Smooth muscle cell of the brain vasculature (primary cell): ENCODE data around the gene HPF1.
"Not testable (repeated sequence)": the region's sequence is repeated elsewhere in the genome, so short reads cannot be mapped to it uniquely, and the experiment has no call there.

Experiments used
- DNase-seq: peaks from one replicate; pipeline ENCODE4 v3.0.0-alpha.2; 2012; ENCODE audit warnings: low read depth, low spot score

Gene HPF1

DNA sequence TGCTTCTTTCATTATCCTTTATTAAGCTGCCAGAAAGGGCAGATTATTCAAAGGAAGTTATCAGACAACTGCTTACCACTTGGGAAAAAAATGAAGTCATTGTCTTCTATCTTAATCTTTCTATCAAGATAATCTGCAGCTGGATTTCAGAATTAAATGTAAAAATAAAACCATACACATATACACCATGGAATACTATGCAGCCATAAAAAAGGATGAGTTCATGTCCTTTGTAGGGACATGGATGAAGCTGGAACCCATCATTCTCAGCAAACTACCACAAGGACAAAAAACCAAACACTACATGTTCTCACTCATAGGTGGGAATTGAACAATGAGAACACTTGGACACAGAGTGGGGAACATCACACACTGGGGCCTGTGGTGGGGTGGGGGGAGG lies 19.1 kb downstream of the HPF1 start:
- not testable (repeated sequence) for DNase-seq

DNA sequence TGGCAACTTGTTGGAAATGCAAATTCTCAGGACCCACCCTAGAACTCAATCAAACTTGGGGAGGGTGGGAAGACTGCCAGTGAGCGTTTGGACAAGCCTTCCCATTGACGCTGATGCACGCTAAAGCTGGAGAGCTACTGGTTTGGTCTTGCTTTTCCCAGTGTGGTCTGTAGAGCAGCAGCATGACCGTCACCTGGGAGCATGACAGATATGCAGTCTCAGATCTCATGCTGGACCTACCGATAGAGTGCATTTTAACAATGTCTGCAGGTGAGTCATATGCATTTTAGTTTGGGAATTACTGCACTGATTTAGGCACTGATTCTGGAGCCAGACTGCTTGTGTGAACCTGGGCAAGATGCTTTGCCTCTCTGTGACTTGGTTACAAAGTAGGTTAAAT lies 27.2 kb downstream of the HPF1 start:
- DNase-seq: no peak

DNA sequence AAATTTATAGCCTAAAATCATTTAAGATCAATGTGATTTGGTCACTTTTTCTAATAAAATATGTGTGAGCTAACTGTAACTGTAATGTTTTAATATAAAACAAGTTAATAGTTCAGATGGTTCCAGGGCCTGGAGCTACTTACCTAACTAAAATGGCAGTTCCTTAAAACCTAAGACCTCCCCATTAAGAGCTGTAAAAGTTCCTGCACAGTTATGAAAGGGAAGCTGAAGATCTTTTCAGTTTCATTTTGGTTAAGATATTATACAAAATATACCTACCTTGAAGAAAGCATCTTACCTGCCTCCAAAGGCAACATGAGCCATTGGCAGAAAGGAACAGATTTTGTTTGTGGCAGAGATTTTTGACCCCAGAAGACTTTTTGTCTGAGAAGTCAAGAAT lies 30.1 kb downstream of the HPF1 start:
- DNase-seq: no peak

DNA sequence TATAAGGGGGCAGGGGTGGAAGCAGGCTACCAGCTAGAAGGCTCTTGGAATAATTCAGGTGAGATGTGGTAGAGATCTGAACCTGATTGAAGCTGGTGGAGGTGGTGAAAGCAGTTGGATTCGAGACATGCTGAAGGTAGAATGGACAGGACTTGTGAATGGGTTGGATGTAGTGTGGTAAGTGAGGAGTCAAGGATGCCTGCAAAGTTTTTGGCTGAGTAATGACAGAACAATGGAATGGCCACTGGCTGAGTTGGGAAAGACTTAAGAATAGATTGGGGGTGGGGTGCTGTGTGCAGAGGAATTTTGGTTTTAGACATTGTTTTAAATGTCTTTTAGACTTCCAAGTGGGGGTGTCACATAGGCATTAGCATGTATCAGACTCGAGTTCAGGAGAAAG lies 33.5 kb downstream of the HPF1 start:
- DNase-seq: no peak

DNA sequence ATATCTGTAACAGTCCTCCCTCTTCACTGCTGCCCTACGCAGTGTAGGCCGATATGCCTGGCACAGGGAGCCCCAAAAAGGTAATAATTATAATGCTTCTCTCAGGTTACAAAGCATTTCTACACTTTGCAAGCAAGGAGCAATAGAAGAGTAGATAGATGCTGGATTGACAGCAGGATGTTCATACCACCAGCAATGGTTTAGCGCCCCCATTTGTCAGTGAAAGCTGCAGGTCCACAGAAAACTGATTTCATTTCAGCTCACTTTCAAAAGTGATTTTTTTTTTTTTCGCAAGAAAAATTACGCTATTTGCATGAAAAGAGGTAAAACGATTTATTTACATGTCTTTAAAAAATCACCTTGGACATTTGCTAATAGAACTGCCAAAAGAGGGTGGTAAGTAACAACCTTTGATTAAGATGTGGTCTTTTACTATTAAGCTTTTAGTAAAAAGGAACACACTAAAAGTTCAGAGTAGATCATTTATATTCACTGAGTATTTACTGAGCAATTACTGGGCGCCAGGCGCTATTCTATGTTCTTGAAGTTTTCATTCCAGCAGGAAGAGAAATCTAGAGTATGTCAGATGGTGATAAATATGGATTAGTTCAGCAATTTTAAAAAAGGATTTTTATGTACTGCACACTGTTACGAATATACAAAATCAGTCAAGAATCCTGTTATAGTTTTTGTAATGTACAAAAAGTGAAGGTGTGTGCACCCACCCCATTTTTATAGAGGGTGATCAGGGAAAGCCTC lies 34.4 kb downstream of the HPF1 start:
- no peak for DNase-seq

DNA sequence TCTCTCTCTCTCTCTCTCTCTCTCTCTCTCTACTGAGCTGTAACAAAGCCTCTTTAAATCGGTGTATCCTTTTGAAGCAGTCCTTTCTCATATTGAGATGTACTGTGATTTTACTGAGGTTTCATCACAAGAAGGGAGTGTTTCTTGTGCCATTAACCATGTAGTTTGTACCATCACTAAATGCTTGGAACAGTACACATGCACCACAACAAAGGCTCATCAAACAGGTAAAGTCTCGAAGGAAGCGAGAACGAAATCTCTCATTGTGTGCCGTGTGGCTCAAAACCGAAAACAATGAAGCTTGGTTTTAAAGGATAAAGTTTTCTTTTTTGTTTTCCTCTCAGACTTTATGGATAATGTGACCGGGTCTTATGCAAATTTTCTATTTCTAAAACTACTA lies 37.2 kb downstream of the HPF1 start:
- no peak for DNase-seq

DNA sequence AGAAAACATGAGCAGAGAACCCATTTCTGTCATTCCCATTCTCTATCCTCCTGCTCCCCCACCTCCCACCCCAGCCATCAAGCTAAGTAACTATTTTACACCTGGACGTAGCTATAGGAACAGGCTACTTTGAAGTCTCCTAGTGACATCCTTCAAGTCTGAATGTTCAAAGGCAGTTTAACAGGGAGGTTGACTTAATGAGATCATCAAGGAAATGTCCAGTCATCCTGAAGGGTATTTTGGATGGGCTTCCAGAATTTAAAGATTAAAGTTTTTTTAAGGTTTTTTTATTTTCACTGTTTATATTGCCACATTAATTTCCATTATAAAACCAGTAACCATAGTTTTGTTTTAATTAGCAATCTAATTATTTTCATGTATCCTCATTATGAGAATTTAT lies 41.1 kb downstream of the HPF1 start:
- no peak for DNase-seq

DNA sequence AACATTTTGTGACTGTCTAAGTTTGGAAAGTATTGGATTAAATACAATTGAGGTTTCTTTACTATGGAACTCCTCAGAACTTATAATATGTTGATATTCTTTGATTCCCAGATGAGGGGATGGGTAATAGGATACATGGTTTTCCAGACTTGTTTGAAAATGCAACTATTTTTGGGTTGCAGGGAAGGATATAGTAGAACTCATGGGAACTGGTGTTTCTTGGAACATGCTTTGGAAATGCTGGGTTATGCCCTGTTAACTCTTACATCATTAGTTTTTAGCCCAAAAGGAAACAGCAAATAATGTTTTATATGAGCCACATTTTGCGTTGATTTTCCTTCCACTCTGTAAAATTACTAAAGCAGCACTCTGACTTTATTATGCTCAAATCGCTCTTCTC lies 41.9 kb downstream of the HPF1 start:
- DNase-seq: no peak

DNA sequence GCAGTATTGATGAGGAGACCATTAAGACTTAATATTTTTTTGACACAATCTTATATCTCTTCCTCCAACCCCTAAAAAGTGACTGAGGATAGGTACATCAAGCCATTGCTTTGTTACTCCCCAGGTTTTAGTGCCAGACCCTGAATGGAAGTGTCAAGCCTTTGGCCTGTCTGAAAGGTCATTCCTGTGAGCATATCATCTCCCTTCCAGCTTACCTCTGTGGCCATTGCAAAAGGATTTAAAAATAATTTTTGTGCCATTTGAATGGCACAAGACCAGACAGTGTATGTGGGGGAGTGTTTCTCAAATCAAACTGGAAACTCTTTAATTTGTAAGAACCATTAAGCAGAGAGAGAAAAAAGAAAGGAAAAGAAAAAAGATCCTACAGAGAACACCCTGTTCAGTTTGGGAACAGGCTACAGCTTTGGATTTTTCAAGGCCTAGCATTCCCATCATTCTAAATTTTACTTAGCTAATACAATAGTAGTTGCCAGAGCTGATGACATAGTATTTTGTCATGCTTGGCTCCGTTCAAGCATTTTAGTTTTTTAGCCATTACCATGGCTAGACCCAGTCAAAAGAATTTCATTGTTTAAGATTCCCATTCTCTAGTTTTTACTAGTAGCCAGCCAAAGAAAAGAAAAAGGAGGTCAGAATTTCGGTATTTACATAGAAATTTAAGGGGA lies 49.6 kb downstream of the HPF1 start:
- no peak for DNase-seq

DNA sequence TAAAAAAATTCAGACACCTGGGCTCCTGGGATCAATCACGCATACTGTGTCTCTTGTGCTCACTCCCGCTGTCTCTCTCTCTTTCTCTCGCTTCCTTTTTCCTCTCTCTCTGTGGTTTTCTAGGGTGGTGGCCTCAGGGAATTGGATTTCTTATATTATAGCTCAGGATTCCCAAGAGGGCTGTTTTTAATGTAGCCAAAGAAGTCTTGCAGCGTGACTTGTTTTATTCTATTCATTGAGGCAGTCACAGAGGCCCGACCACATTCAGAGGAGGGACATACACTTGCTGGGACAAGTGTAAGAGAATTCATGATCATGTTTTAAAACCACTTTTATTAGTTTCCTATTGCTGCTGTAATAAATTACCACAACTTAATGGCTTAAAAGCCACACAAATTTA lies 59.4 kb downstream of the HPF1 start:
- DNase-seq: no peak

GRCh38 chr4:169690787-169691186 lies 67.0 kb downstream of the HPF1 start:
- DNase-seq: no peak

DNA sequence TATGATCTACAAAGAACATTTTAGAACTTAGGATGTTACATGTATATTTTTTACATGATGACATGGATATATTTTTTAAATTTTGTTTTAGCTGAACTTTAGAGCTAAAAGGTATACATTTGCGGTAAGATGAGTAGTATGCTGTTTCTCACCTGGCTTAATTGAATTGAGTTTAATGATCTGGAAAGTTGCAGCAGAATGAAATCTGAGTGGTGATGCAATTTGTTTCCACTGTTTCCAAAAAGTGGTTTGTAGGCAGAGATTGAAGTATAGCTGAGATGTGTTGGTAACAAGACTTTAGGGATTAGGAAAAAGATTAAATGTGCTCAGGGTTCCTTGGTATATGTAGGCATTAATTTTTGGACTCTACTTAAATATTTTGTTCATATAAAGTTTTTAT lies 68.1 kb downstream of the HPF1 start:
- no peak for DNase-seq

DNA sequence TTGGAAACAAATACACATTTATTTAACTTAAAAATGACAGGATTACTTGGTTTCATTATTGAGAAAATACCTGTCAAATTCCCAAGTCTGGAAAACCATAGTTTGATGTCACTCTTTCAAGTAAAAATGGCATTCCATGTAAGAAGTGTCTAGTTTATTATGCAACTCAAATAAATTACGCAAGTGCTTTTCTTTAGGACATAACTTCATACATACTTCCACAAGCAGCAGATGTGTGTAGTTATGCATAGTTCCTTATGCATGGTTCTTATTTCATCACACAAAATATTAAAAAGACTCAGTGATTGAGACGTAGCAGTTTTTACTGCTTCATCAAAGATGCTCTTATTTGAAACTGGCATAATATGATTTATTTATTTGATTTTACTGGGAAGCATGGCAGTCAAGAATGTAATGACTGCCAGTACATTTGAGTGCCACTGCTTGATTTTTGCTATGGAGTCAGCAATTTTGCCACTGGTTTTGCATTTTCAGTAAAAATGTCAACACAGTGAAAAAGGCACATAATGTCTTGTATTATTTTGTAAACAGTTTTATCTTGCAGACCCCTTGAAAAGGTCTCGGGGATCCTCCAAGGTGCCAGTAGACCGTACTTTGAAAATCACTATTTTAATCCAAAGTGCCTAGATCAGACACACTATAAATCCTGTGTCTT lies 75.2 kb downstream of the HPF1 start:
- DNase-seq: no peak
